GM19025 (cell line): ENCODE results near the gene CEP85.
A peak's percentile ranks its signal among the peaks of the same experiment; 100 is the strongest.

Source experiments
- ATAC-seq: cut with Tn5 transposase; IDR thresholded peaks from one replicate; pipeline ENCODE4 v1.9.1; 2021; ENCODE audit warnings: mild to moderate bottlenecking, low read depth, moderate library complexity; ENCODE audit not compliant: unreplicated experiment

CEP85 gene, protein sequence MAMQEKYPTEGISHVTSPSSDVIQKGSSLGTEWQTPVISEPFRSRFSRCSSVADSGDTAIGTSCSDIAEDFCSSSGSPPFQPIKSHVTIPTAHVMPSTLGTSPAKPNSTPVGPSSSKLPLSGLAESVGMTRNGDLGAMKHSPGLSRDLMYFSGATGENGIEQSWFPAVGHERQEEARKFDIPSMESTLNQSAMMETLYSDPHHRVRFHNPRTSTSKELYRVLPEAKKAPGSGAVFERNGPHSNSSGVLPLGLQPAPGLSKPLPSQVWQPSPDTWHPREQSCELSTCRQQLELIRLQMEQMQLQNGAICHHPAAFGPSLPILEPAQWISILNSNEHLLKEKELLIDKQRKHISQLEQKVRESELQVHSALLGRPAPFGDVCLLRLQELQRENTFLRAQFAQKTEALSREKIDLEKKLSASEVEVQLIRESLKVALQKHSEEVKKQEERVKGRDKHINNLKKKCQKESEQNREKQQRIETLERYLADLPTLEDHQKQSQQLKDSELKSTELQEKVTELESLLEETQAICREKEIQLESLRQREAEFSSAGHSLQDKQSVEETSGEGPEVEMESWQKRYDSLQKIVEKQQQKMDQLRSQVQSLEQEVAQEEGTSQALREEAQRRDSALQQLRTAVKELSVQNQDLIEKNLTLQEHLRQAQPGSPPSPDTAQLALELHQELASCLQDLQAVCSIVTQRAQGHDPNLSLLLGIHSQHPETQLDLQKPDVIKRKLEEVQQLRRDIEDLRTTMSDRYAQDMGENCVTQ

GRCh38 chr1:26233903-26234643 is at the start of gene CEP85:
Gene CEP85, plus strand, starts transcription at chr1:26234200. Its CDS starts 5,584 bp downstream, at chr1:26239784.
- peak; percentile 93 for ATAC-seq

GRCh38 chr1:26184883-26185282 is 49.1 kb upstream of the CEP85 start:
- ATAC-seq = no peak

- ATAC-seq = no peak
Observed at GRCh38 chr1:26187882-26188281, 46.1 kb upstream of the CEP85 start.

DNA sequence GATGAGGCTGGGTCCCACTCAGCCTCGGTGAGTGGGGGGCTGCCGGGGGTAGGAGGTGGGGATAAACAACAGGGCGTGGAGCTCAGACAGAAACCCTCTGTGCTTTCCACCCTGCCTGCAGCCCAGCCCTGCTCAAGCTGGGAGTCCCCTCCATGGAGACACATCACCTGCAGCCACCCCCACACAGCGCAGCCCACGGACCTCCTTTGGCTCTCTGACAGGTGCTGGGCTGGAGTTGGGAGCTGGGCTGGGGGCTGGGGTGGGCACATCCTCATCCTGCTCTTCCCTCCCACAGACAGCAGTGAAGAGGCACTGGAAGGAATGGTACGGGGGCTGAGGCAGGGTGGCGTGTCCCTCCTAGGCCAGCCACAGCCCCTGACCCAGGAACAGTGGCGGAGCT is 45.5 kb upstream of the CEP85 start:
- no peak for ATAC-seq

GRCh38 chr1:26189331-26189730 is 44.7 kb upstream of the CEP85 start:
- ATAC-seq = no peak

GRCh38 chr1:26189751-26190275 is 44.2 kb upstream of the CEP85 start:
- ATAC-seq = no peak

- ATAC-seq = no peak
Observed at GRCh38 chr1:26190373-26190987, 43.5 kb upstream of the CEP85 start, which contains the start of gene CATSPER4. Gene CATSPER4, plus strand, starts transcription at chr1:26190602. Its CDS starts 26 bp downstream, at chr1:26190628.

DNA sequence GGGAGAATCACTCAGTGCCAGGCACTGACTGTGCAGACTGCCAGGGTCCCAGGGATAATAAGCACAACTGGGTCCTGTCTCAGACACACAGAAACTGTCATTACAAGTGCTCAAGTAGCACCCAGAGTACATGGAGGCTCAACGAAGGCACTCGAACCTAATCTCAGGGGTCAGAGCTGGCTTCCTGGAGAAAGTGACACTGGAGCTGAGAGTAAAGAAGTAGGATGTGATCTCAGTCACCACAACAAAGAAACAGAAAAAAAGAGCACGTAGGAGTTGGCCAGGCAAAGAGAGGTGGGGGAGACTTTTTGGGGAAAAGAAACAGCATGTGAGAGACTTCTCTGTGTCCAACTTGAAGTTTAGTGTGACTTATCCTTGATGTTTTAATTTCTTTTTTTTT is 42.3 kb upstream of the CEP85 start:
- ATAC-seq = no peak

- ATAC-seq = no peak
Observed at GRCh38 chr1:26195805-26196204, 38.2 kb upstream of the CEP85 start.

- no peak for ATAC-seq
Observed at GRCh38 chr1:26197301-26197700, 36.7 kb upstream of the CEP85 start.

- ATAC-seq = no peak
Observed at GRCh38 chr1:26197813-26198212, 36.2 kb upstream of the CEP85 start.

- no peak for ATAC-seq
Observed at GRCh38 chr1:26200413-26200812, 33.6 kb upstream of the CEP85 start.

DNA sequence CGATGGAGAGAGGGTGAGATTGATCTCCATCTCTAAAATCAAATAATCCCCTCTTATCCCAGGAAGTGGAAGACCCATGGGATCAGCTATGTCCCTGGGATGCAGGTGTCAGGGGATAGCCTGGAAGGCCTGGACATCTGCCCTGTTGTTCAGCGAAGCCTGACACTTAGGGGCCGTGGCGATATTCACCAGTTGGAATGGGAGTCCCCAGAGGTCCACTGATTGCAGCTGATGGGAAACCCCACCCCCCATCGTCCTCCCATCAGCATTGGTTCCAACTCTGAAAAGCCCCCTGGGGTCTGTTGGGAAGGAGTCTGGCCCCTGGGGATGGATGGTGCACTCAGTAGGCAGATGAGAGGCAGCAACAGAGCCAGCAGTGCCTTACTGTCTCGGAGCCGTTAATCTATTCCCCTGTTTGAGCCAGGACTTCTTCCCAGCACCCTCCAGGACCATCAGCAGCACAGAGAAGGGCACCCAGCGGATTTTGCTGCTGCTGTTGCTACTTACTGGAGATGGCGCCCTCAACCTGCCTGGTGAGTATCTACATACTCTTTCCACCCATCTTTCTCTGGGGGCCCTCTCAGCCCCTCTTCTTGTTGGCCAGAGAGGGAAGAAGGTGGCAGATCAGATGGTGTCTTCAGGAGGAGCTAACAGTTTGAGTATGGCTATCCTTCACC is 30.2 kb upstream of the CEP85 start:
- ATAC-seq = no peak

GRCh38 chr1:26210147-26210870 is 23.7 kb upstream of the CEP85 start:
- ATAC-seq = no peak

GRCh38 chr1:26212726-26213125 is 21.3 kb upstream of the CEP85 start:
- ATAC-seq = no peak

- ATAC-seq = no peak
Observed at GRCh38 chr1:26213335-26213905, 20.6 kb upstream of the CEP85 start.

GRCh38 chr1:26215246-26215645 is 18.8 kb upstream of the CEP85 start:
- no peak for ATAC-seq

GRCh38 chr1:26218906-26219494 is 15.0 kb upstream of the CEP85 start:
- no peak for ATAC-seq
